Stimulated activated CD4-positive, alpha-beta T cell treated with anti-CD3 and anti-CD28 coated beads, Interleukin-1b, Interleukin-23, amount 100 ng/mL, for 48 hours (primary cell): ENCODE measurements around the gene POLE.
A peak's percentile ranks its signal among the peaks of the same experiment; 100 is the strongest.
"Not testable (repeated sequence)": the region's sequence is repeated elsewhere in the genome, so short reads cannot be mapped to it uniquely, and the experiment has no call there.

ENCODE experiments used
- DNase-seq: peaks from one replicate; pipeline ENCODE4 v3.0.0-alpha.2; 2020

Gene POLE

DNA sequence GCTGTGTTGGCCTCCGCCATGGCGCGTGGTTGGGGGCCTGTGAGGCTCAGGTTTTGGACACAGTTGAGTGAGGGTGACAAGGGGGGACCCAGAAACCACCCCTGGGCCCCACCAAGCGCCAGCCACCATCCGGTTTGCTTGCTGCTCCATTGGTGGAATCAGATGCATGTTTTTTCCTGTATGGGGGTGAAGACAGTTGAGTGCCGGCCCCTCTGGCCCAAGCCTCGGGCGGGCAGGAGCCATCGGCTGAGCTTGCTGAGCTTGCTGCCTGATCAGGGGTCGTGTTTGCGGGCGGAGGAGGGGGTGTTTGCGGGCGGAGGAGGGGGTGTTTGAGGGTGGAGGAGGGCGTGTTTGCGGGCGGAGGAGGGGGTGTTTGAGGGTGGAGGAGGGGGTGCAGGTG, 29.9 kb upstream of the POLE start:
- no peak for DNase-seq

DNA sequence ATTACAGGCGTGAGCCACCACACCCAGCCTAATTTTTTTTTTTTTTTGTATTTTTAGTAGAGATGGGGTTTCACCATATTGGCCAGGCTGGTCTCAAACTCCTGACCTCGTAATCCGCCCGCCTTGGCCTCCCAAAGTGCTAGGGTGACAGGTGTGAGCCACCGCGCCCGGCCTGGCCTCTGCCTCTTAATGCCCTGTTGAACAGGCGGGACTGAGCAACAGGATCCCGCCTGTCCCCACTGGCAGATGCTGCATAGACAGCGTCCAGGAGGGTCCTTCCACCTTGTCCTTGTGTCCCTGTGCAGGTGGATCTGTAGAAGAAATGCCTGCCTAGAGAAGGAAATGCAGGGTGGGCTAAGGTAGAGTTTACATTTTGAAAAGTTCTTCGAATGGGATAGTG, 29.2 kb upstream of the POLE start:
- no peak for DNase-seq

DNA sequence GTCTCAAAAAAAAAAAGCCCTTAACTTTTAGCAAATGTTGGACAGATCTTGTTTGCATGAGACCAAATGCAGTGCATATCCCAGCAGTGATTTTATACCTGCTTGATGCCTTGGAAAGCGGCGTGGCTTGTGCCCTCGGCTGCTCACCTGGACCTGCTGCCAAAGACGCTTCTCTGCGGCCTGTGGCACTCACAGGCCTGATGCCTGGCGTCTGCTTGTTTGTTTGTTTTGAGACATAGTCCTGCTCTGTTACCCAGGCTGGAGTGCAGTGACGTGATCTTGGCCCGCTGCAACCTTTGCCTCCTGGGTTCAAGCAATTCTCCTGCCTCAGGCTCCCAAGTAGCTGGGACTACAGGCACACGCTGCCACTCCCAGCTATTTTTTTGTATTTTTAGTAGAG, 28.7 kb upstream of the POLE start:
- DNase-seq, result no peak

- DNase-seq, result no peak
These were observed 26.0 kb upstream of the POLE start for GRCh38 chr12:132713123-132713522.

DNA sequence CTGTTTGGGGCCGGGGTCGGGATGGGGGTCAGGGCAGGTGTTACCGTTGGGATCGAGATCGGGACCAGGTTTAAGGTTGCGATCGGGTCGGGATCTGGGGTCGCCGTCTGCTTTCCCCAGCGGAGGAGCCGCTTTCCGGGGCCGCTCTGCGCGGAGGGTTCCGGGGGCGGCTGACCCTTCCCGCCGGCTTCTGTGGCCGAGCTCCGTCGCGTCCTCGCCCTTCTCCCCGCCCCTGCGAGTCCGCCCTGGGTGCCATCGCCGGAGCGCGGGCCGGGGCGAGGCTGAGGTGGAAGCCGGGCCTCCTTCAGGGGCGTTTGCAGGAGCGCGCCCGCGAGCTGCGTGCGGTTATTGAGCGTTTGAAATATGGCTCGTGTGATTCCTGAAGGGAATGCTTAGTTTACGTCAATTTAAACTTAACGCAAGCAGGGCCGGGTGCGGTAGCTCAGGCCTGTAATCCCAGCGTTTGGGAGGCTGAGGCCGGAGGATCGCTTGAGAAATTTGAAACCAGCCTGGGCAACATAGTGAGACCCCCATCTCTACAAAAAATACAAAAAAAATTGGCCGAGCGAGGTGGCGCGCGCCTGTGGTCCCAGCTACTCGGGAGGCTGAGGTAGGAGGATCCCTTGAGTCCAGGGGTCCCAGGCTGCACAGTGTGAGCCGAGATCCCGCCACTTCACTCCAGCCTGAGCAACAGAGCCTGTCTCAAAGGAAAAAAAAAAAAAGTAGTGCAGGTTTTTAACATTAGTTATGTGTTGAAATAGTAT, 24.1 kb upstream of the POLE start:
- DNase-seq, result peak; percentile 17

DNA sequence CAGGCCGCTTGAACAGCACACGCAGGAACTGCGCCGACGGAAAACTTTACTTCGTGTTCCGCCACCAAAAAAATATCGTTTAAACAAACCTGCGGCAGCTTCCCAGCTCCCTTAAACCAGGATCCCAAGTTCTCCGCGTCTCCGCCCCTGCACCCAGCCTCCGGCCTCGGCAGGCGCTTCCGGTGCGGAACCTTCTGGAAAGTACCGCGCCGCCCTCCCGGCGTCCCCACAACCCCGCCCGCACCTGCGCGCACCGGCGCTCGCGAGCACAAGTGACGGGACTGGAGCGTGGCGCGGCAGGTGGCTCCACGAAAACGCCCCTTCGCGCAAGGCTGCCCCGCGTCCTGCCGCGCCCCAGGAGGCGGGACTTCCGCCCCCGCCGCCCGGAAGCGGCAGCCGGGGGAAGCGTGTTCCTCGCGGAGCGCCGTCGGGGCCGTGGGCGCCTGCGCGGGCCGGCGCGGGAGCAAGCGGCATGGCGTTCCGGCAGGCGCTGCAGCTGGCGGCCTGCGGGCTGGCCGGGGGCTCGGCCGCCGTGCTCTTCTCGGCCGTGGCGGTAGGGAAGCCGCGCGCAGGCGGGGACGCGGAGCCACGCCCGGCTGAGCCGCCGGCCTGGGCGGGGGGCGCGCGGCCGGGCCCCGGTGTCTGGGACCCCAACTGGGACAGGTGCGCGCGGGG, 23.4 kb upstream of the POLE start, which contains the start of gene PGAM5:
Gene PGAM5 (plus strand): TSS at position 438 of the 675 bp plus-strand sequence. CDS start 35 bp downstream, at position 473.
- peak; percentile 88 for DNase-seq

GRCh38 chr12:132710043-132710404, 22.9 kb upstream of the POLE start:
- no peak for DNase-seq

DNA sequence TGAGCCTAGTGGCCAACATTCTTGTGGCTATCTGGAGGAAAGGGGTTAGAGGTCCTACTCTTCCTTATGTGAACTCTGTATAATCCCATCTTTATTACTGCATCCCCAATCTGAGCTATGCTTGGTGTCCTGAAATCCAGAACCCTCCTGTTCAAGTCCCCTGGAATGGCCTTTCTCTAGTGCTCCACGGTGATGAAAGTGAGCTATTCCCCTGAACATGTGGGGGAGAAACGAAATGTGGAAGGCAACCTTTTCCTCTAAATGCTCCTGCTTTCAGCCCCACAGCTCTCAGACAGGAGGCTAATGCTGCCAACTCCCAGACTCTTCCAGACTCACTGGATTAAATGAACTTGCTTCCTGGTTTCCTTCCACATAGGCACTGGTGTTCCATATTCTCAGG, 21.0 kb upstream of the POLE start:
- no peak for DNase-seq

DNA sequence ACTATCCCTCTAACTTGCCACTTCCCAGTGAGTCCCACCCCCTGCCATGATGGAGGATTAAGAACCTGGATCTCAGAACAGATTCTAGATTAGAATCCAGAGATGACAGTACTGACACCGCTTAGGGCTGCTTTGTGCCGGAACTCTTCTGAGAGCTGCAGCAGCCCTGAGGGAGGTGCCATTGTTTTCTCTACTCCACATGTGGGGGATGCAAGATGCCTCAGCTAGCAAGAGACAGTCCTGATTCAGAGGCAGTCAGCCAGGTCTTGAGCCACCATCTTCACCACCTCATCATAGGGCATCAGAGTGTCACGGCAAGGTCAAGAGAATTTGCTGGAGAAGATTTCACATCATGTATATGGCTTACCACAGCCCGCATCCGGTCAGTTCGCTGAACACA, 20.1 kb upstream of the POLE start:
- DNase-seq, result no peak

GRCh38 chr12:132703641-132704040, 16.5 kb upstream of the POLE start:
- no peak for DNase-seq

- no peak for DNase-seq
These were observed 15.5 kb upstream of the POLE start for GRCh38 chr12:132702640-132703039.

DNA sequence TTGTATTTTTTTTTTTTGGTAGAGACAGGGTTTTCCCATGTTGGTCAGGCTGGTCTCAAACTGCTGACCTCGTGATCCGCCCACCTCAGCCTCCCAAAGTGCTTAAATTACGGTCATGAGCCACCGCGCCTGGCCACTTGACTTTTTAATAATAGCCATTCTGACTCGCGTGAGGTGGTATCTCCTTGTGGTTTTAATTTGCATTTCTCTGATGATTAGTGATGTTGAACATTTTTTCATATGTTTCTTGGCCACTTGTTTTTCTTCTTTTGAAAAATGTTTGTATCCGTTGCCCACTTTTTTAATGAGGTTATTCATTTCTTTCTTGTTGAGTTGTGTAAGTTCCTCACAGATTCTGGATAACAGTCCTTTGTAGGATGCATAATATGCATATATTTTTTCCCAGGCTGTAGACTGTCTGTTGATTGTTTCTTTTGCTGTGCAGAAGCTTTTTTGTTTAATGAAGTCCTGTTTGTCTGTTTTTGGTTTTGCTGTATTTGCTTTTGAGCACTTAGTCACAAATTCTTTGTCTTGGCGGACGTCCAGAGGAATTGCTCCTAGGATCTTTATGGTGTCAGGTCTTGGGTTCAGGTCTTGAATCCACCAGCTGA, 13.2 kb upstream of the POLE start:
- no peak for DNase-seq

DNA sequence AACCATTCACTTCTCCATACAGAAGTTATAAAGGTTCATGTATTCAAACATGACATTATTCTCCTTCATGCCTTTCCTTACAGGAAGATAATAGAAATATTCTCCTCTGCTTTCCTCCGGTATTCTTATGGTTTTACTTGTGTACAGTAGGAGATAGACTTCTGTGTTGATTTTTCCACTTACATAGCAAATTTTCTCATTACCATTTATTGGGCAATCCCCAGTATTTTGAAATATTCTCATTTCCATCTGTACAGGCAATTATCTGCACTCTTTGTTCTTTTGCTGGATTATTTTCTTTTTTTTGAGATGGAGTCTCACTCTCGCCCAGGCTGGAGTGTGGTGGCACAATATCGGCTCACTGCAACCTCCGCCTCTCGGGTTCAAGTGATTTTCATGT, 11.2 kb upstream of the POLE start:
- no peak for DNase-seq

- DNase-seq, result no peak
These were observed 8.3 kb upstream of the POLE start for GRCh38 chr12:132695431-132695830.

DNA sequence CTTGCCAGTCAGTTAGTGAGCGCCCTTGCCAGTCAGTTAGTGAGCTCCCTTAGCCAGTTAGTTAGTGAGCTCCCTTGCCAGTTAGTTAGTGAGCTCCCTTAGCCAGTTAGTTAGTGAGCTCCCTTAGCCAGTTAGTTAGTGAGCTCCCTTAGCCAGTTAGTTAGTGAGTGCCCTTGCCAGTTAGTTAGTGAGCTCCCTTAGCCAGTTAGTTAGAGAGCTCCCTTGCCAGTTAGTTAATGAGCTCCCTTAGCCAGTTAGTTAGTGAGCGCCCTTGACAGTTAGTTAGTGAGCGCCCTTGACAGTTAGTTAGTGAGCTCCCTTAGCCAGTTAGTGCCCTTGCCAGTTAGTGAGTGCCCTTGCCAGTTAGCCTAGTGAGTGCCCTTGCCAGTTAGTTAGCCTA, 7.7 kb upstream of the POLE start:
- DNase-seq, result not testable (repeated sequence)

GRCh38 chr12:132692030-132692429, 4.9 kb upstream of the POLE start:
- DNase-seq, result not testable (repeated sequence)

- DNase-seq, result no peak
These were observed 3.0 kb upstream of the POLE start for GRCh38 chr12:132690112-132690511.

- no peak for DNase-seq
These were observed 2.1 kb upstream of the POLE start for GRCh38 chr12:132689227-132689626.

- no peak for DNase-seq
These were observed 324 bp downstream of the POLE start for GRCh38 chr12:132686825-132687210.

DNA sequence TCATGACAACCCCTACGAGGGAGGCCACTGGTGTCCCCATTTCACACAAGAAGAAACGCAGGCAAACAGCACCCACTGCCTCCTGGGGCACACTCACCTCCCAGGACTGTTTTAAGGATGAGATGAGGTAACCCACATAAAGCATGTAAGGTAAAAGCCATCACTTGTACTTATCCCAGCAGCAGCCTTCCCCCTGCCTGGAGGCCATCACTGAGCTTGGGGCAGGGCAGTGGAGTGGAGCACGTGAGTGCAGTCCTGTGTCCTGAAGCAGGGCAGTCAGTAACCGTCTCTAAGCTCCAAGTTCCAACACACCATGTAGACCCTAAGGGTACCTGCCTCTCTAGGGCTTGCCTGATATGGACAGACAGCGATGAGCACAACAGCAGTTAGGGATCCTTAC, 1.7 kb downstream of the POLE start:
- no peak for DNase-seq

DNA sequence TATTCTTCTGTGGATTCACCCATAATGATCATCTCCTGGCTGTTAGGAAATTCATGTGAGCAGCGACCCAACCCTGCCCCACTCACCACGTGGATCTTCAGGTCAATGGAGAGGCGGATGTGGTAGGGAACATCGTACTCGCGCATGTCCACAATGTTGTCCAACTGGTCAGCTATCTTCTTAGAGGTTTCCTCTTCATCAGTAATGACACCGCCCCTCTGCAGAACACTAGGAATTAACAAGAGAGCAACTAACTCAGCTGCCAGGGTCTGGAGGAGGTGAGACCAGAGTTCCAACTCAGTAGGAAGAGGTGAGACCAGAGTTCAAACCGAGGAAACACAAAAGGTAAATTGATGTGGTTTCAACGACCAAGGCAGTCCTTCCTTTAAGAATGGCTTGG, 9.7 kb downstream of the POLE start:
- no peak for DNase-seq

DNA sequence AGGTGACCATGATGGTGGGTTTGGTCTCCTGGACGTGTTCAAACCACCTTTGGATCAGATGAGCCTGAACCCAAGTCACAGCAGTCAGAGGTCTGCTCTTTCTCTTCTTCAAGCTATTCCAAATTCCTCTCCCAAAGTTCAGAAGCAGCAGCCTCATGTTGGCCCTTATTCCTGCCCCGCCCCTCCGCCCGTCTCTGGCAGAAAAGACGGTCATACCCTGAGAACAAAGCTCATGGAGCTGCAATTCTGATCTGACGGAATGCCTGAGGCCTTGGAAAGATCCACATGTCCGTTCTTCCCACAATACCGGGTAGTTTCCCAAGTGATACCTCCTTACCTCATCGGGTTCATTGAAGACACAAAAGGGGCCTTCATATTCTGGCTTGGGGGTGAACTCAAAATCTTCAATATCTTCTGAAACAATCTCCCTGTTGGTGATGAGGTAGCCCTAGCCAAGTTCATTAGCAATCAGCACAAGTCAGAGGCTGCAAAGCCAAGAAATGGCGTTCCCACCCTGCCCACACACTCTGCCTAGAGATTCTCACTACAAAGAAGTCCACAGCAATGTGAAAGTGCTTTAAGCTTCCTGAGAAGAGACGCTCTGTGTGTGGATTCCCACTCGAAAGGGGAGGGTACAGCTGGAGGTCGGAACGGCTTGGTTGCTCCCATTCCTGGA, 11.2 kb downstream of the POLE start:
- no peak for DNase-seq

DNA sequence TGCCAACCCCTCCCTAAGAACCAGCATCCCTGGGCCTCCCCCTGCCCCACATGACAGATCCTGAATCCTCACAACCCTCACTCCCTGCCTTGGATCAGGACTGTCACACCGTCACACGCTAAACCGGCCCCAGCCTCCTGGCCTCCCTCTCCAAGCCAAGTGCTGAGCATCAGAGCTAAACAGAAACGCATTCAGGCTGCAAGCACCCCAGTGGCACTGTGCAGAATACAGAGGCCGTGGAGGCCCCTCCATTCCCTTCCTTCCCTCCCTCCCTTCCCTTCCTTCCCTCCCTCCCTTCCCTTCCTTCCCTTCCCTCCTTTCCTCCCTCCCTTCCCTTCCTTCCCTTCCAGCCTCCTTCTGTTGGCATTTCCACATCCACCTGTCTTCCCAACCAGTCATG, 12.6 kb downstream of the POLE start:
- no peak for DNase-seq
